GM19025 (cell line): ENCODE results near the gene CASK.

Experiments
- ATAC-seq: cut with Tn5 transposase; IDR thresholded peaks from one replicate; pipeline ENCODE4 v1.9.1; 2021; ENCODE audit warnings: mild to moderate bottlenecking, low read depth, moderate library complexity; ENCODE audit not compliant: unreplicated experiment

CASK gene

GRCh38 chrX:41837270-41837944 lies 85.9 kb downstream of the CASK start:
- no peak for ATAC-seq

- no peak for ATAC-seq
These were observed 94.5 kb downstream of the CASK start for GRCh38 chrX:41828826-41829225.

GRCh38 chrX:41827886-41828285 lies 95.5 kb downstream of the CASK start:
- no peak for ATAC-seq

GRCh38 chrX:41825796-41826195 lies 97.6 kb downstream of the CASK start:
- no peak for ATAC-seq

GRCh38 chrX:41824551-41824950 lies 98.8 kb downstream of the CASK start:
- no peak for ATAC-seq

- no peak for ATAC-seq
These were observed 100.0 kb downstream of the CASK start for GRCh38 chrX:41823402-41823801.

GRCh38 chrX:41822892-41823291 lies 100.5 kb downstream of the CASK start:
- ATAC-seq, result no peak

- no peak for ATAC-seq
These were observed 115.3 kb downstream of the CASK start for GRCh38 chrX:41808047-41808446.

- no peak for ATAC-seq
These were observed 120.4 kb downstream of the CASK start for GRCh38 chrX:41802958-41803357.

- no peak for ATAC-seq
These were observed 123.7 kb downstream of the CASK start for GRCh38 chrX:41799661-41800060.

- no peak for ATAC-seq
These were observed 126.8 kb downstream of the CASK start for GRCh38 chrX:41796577-41796976.

GRCh38 chrX:41796046-41796445 lies 127.3 kb downstream of the CASK start:
- no peak for ATAC-seq

- ATAC-seq, result no peak
These were observed 134.0 kb downstream of the CASK start for GRCh38 chrX:41789374-41789773.

- ATAC-seq, result no peak
These were observed 137.7 kb downstream of the CASK start for GRCh38 chrX:41785685-41786084.

GRCh38 chrX:41781500-41781899 lies 141.9 kb downstream of the CASK start:
- ATAC-seq, result no peak

GRCh38 chrX:41779941-41780340 lies 143.4 kb downstream of the CASK start:
- no peak for ATAC-seq

- ATAC-seq, result no peak
These were observed 144.3 kb downstream of the CASK start for GRCh38 chrX:41779030-41779564.

- ATAC-seq, result no peak
These were observed 161.7 kb downstream of the CASK start for GRCh38 chrX:41761702-41762101.

- no peak for ATAC-seq
These were observed 162.2 kb downstream of the CASK start for GRCh38 chrX:41761169-41761568.

GRCh38 chrX:41759817-41760216 lies 163.5 kb downstream of the CASK start:
- ATAC-seq, result no peak

- ATAC-seq, result no peak
These were observed 165.0 kb downstream of the CASK start for GRCh38 chrX:41758401-41758800.

- no peak for ATAC-seq
These were observed 172.6 kb downstream of the CASK start for GRCh38 chrX:41750716-41751115.

GRCh38 chrX:41739871-41740270 lies 183.5 kb downstream of the CASK start:
- ATAC-seq, result no peak
